Common myeloid progenitor, CD34-positive (primary cell): ENCODE measurements around the gene HAGHL.
A peak's percentile ranks its signal among the peaks of the same experiment; 100 is the strongest.
"Not testable (repeated sequence)": the region's sequence is repeated elsewhere in the genome, so short reads cannot be mapped to it uniquely, and the experiment has no call there.

ENCODE experiments used
- CTCF ChIA-PET: fragments of 350-600 bp; sonication (Branson Sonifier 250); formaldehyde crosslinking; loops from one replicate; lab custom pipeline; 2021; ENCODE audit warnings: antibody characterized with exemption; lab: Charles Lee
- POLR2A ChIA-PET: fragments of 350-600 bp; sonication (Branson Sonifier 250); formaldehyde crosslinking; loops from one replicate; lab custom pipeline; 2021; ENCODE audit warnings: antibody characterized with exemption; lab: Charles Lee
- DNase-seq, 3 donors: peaks; one replicate each; pipeline versions ENCODE4 v3.0.0 to v3.0.0-alpha.2; 2013
- H3K27ac ChIP-seq, 2 experiments: 1 replicate in 1 of 2; 2 replicates in 1 of 2; pipeline ENCODE4 v1.7.0; 2013; ENCODE audit warnings: inconsistent platforms in 2 of 2, low read length in 2 of 2, mild to moderate bottlenecking in 2 of 2, low read depth in 1 of 2, moderate library complexity in 1 of 2; ENCODE audit not compliant: severe bottlenecking in 2 of 2, insufficient read depth in 1 of 2, poor library complexity in 1 of 2
- H3K27me3 ChIP-seq, 5 experiments: replicated peaks in 2 of 5; 1 replicate in 3 of 5; 2 replicates in 2 of 5; pipeline versions ENCODE4 v1.6.1 to v1.7.0; 2013; ENCODE audit warnings: low read length in 4 of 5, mild to moderate bottlenecking in 2 of 5, moderate library complexity in 2 of 5, inconsistent platforms in 1 of 5; ENCODE audit not compliant: insufficient read depth in 5 of 5, control insufficient read depth in 4 of 5
- H3K36me3 ChIP-seq, 4 experiments: 1 replicate in 2 of 4; 2 replicates in 2 of 4; pipeline versions ENCODE4 v1.6.1 to v1.7.0; 2013; ENCODE audit warnings: low read length in 3 of 4, control low read depth in 1 of 4, mild to moderate bottlenecking in 1 of 4; ENCODE audit not compliant: control insufficient read depth in 4 of 4, insufficient read depth in 4 of 4
- H3K4me1 ChIP-seq, 4 experiments: 1 replicate in 3 of 4; 2 replicates in 1 of 4; pipeline versions ENCODE4 v1.6.1 to v1.7.1; 2013; ENCODE audit warnings: low read length in 3 of 4, mild to moderate bottlenecking in 3 of 4, control low read depth in 1 of 4, inconsistent platforms in 1 of 4, moderate library complexity in 1 of 4; ENCODE audit not compliant: control insufficient read depth in 4 of 4, insufficient read depth in 4 of 4; ENCODE audit errors: control extremely low read depth in 1 of 4
- H3K4me3 ChIP-seq, 7 experiments: 1 replicate in 4 of 7; 2 replicates in 3 of 7; pipeline versions ENCODE4 v1.5.1 to v1.7.0; 2013; ENCODE audit warnings: mild to moderate bottlenecking in 7 of 7, low read length in 6 of 7, moderate library complexity in 6 of 7, inconsistent platforms in 2 of 7, low read depth in 2 of 7, control low read depth in 1 of 7; ENCODE audit not compliant: insufficient read depth in 4 of 7, control insufficient read depth in 1 of 7; ENCODE audit errors: extremely low read depth in 1 of 7
- H3K9me3 ChIP-seq, 5 experiments: 1 replicate in 4 of 5; 2 replicates in 1 of 5; pipeline versions ENCODE4 v1.6.1 to v1.7.1; 2013; ENCODE audit warnings: low read length in 4 of 5, mild to moderate bottlenecking in 2 of 5, inconsistent platforms in 1 of 5, low read depth in 1 of 5, moderate library complexity in 1 of 5; ENCODE audit not compliant: control insufficient read depth in 4 of 5, insufficient read depth in 2 of 5; ENCODE audit errors: control extremely low read depth in 1 of 5
- WGBS: methylation state at CpG from one replicate; pipeline ENCODE4 v1.1.5; 2013; ENCODE audit not compliant: insufficient coverage; 5-methylcytosine and 5-hydroxymethylcytosine counted together

Gene HAGHL

GRCh38 chr16:709566-710499 lies 17.1 kb upstream of the HAGHL start:
- H3K27me3 ChIP-seq = peaks cover 0 to 77% (median 16%) of the 10 kb centered on the region in 5 experiments
- peaks cover 0 to 18% (median 9%) of the 10 kb centered on the region in 4 experiments for H3K4me1 ChIP-seq
- ChIA-PET POLR2A (no interaction called here), CTCF (interaction anchor here (1.0 to 5.6 kb wide), 8 partner anchors 11 to 77 kb away, joined by 3 to 104 read pairs (median 6); partner anchors contain the start of genes ANTKMT, CHTF18, RPUSD1 and WDR24)
- 36% methylated on average over 29 of the region's 30 CpGs for WGBS
- H3K4me3 ChIP-seq = no peak overlapping the region
- H3K27ac ChIP-seq = no peak overlapping the region
- no peaks in the 10 kb centered on the region for H3K9me3 ChIP-seq
- no peaks in the 10 kb centered on the region for H3K36me3 ChIP-seq
- DNase-seq = peak in 2 of 3 donors; percentile 70 to 72

- WGBS = 76% methylated on average over 21 of the region's 21 CpGs
- DNase-seq = no peak
- Histone ChIP-seq H3K27me3 (peaks cover 0 to 76% (median 16%) of the 10 kb centered on the region in 5 experiments), H3K27ac (no peak overlapping the region), H3K9me3 (no peaks in the 10 kb centered on the region), H3K4me3 (no peak overlapping the region), H3K4me1 (peaks cover 0 to 21% (median 13%) of the 10 kb centered on the region in 4 experiments), H3K36me3 (no peaks in the 10 kb centered on the region)
- POLR2A ChIA-PET = no interaction called here
- CTCF ChIA-PET = interaction anchor here (0.7 to 5.6 kb wide), 10 partner anchors 9 to 76 kb away, joined by 3 to 104 read pairs (median 6); partner anchors contain the start of genes ANTKMT, CCDC78, CHTF18 and RPUSD1
These were observed 16.3 kb upstream of the HAGHL start for GRCh38 chr16:710500-711075.

GRCh38 chr16:711084-711483 lies 15.8 kb upstream of the HAGHL start:
- POLR2A ChIA-PET = no interaction called here
- H3K27me3 ChIP-seq = peaks cover 0 to 78% (median 18%) of the 10 kb centered on the region in 5 experiments
- WGBS = 77% methylated on average over 12 of the region's 12 CpGs

GRCh38 chr16:711548-712320 lies 15.2 kb upstream of the HAGHL start:
- 12% methylated on average over 7 of the region's 25 CpGs for WGBS
- DNase-seq = peak; percentile 58 to 72 (median 68)
- no peak overlapping the region for H3K27ac ChIP-seq
- H3K9me3 ChIP-seq = no peaks in the 10 kb centered on the region
- CTCF ChIA-PET = interaction anchor here (0.7 to 5.6 kb wide), 18 partner anchors 9 to 344 kb away, joined by 3 to 104 read pairs (median 6); partner anchors contain the start of genes ANTKMT, CCDC78, CHTF18 and CIAO3
- H3K27me3 ChIP-seq = peaks cover 0 to 78% (median 19%) of the 10 kb centered on the region in 5 experiments
- POLR2A ChIA-PET = interaction anchor here (0.8 kb wide), 1 partner anchor 34 kb away, joined by 5 read pairs; no protein-coding TSS in a partner anchor
- no peak overlapping the region for H3K4me3 ChIP-seq
- no peaks in the 10 kb centered on the region for H3K36me3 ChIP-seq
- H3K4me1 ChIP-seq = peaks cover 0 to 21% (median 19%) of the 10 kb centered on the region in 4 experiments

More at GRCh38 chr16:711084-711483, 15.8 kb upstream of the HAGHL start:
- Histone ChIP-seq H3K9me3 (no peaks in the 10 kb centered on the region), H3K4me3 (no peak overlapping the region), H3K4me1 (peaks cover 0 to 24% (median 17%) of the 10 kb centered on the region in 4 experiments), H3K27ac (no peak overlapping the region), H3K36me3 (no peaks in the 10 kb centered on the region)
- CTCF ChIA-PET = interaction anchor here (0.7 to 5.6 kb wide), 9 partner anchors 10 to 76 kb away, joined by 3 to 104 read pairs (median 8); partner anchors contain the start of genes ANTKMT, CCDC78, CHTF18 and RPUSD1
- no peak for DNase-seq

- H3K4me3 ChIP-seq, H3K27ac ChIP-seq, H3K9me3 ChIP-seq, POLR2A ChIA-PET, H3K36me3 ChIP-seq: not testable (repeated sequence)
- Histone ChIP-seq H3K4me1 (peaks cover 0 to 21% (median 19%) of the 10 kb centered on the region in 4 experiments), H3K27me3 (peaks cover 0 to 77% (median 19%) of the 10 kb centered on the region in 5 experiments)
- peak; percentile 52 to 63 (median 59) for DNase-seq
- WGBS = 41% methylated on average over 9 of the region's 13 CpGs
- CTCF ChIA-PET = interaction anchor here (0.6 to 5.6 kb wide), 18 partner anchors 8 to 390 kb away, joined by 3 to 104 read pairs (median 5); partner anchors contain the start of genes ANTKMT, CCDC78, CHTF18 and CIAO3
These were observed 14.1 kb upstream of the HAGHL start for GRCh38 chr16:712740-713250.

GRCh38 chr16:714079-714478 lies 12.8 kb upstream of the HAGHL start:
- Histone ChIP-seq H3K27ac (no peak overlapping the region), H3K36me3 (no peaks in the 10 kb centered on the region), H3K9me3 (no peaks in the 10 kb centered on the region), H3K4me1 (peaks cover 0 to 28% (median 23%) of the 10 kb centered on the region in 4 experiments), H3K4me3 (no peak overlapping the region), H3K27me3 (peaks cover 0 to 64% (median 15%) of the 10 kb centered on the region in 5 experiments)
- no peak for DNase-seq
- 58% methylated on average over 11 of the region's 11 CpGs for WGBS
- ChIA-PET CTCF (interaction anchor here (1.2 to 5.6 kb wide), 3 partner anchors 11 to 389 kb away, joined by 3 to 104 read pairs (median 4); partner anchors contain the start of genes CHTF18 and RPUSD1), POLR2A (no interaction called here)
